Posterior cingulate gyrus (tissue), 11 donors: Measurements from ENCODE around the gene SORT1.
"Not testable (repeated sequence)": the region's sequence is repeated elsewhere in the genome, so short reads cannot be mapped to it uniquely, and the experiment has no call there.

Source experiments
- DNase-seq, 10 donors: peaks; one replicate each; pipeline versions ENCODE4 v3.0.0 to v3.0.0-alpha.2; 2020 to 2021; ENCODE audit warnings: mixed read lengths in 3 of 10
- intact Hi-C: fragments of 100-400 bp; cut with DNase I; formaldehyde crosslinking; loops from one replicate; pipeline ENCODE4 v1.15.1; 2023

Gene SORT1

DNA sequence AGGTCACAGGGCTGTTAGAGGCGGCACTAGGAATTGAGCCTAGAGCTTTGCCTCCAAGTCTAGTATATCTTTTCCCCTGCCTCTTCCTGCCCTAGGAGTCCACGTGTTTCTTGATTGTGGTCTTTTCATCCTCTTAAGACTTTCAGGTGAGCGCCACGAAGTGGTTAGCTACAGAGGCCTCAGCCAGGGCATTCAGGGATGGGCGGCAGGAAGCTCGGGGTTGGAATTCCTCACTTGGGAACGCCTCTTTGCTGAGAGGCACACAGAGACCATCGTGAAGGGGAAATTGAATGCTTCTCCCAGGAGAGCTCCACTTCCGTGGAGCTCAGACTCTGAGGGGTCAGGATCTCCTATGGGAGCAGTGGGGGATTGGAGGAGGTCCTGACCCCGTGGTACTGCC, 91.7 kb downstream of the SORT1 start:
- intact Hi-C loops: loop anchor here (2.0 kb wide), 1 partner anchor 23 kb away; the partner anchor contains the start of gene PSRC1
- DNase-seq: not testable (repeated sequence)

DNA sequence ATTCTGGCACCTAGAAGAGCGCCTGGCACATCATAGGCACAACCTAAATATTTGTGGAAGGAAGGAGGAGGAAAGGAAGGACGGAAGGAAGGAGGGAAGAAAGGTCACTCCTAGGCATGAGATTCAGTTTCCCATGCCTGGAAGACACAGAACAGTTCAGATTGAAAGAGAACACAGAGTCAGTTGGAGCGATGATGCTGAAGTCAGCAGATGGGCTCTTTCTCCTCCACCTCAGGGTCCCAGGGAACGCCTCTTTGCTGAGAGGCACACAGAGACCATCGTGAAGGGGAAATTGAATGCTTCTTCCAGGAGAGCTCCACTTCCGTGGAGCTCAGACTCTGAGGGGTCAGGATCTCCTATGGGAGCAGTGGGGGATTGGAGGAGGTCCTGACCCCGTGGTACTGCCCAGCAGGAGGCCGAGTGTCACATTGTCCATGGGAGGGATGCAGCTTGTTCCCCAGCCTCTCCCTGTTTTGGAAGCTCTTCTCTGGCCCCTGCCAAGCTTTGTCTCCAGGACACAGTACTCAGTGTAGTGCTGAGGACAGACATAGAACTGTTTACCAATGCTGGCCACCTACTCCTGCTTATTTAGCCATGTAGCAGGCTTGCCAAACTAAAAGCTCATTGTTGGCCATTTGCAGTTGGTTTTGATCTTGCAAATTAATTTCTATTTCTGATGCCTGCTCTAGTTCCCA, 93.3 kb downstream of the SORT1 start:
- peak; percentile 69 to 97 (median 82) for DNase-seq
- intact Hi-C loops: loop anchor here (2.0 kb wide), 1 partner anchor 22 kb away; the partner anchor contains the start of gene PSRC1

DNA sequence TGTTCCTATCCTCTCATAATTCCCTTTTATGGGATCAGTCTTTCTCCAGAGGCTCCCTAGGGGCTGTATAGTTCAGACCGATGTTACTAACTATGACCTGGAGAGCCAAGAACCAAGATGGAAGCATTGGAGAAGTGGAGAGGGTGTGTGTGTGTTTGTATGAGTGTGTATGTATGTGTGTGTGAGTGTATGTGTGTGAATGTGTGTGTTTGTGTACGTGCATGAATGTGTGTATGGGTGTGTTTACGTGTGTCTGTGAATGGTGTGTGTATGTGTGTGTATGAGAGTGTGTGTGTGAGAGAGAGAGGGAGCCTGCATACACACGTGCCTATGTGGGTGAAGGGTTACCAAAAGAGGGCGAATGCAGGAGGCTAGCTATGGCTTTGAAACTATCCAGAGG, 95.8 kb downstream of the SORT1 start:
- DNase-seq: no peak
- intact Hi-C loops: no loop called here

DNA sequence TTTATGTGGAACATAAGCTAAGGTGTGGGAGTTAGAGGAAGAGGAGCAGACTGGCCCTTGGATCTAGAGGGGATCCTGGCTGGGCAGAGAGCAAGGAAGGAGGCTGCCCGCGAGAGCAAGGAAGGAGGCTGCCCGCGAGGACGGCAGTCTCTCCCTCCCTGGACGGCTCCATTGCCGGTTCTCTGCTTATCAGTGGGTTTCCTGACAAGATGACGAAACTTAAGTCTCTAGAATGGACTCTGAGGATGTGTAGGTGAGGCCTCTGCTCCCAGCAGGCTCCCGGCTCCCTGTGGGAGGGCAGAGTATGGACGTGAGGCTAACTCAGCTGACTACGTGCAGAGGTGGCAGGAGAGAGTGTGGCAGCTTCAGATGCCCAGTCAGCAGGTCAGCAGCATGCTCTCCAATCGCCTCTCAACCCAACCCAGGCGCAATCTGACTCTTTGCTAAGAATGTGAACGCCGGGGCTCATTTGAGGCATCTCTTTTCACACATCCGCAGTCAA, 97.0 kb downstream of the SORT1 start:
- DNase-seq: no peak
- intact Hi-C loops: no loop called here

DNA sequence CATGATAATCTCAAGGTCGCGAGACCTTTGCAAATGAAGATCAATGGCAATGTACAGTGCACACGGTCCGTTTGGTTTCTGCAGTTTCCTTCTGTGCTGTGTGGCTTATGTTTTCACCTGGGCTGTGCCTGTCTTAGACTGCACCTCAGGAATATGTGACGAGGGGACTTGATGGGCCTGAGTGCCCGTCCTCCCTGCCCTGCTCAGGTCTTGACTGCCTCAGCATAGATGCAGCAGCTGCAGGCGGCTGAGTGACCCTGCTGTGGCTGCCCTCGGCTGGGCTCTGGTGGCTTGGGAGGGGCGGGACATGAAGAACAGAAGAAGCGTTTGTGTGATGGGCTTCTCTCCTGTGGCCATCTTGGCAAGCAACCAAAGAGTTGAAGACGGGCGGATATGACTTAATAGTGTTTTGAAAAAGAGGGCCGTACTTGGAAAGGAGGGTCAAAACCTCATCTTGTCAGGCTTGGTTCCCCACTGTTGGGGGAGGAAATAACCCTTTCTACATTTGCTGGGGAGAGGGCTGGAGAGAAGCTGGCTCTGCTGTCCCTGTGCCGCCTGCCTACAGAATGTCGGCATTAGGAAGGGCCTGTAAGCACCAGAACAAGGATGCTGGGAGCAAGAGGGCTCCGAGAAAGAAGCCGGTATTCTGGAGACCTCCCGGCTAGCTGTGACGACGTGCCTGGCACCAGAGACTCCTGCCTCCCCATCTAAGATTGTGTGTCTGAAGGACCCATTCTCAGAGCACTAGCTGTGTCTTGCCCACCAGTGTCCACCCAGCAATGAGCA, 98.0 kb downstream of the SORT1 start:
- peak; percentile 74 to 98 (median 87) for DNase-seq

DNA sequence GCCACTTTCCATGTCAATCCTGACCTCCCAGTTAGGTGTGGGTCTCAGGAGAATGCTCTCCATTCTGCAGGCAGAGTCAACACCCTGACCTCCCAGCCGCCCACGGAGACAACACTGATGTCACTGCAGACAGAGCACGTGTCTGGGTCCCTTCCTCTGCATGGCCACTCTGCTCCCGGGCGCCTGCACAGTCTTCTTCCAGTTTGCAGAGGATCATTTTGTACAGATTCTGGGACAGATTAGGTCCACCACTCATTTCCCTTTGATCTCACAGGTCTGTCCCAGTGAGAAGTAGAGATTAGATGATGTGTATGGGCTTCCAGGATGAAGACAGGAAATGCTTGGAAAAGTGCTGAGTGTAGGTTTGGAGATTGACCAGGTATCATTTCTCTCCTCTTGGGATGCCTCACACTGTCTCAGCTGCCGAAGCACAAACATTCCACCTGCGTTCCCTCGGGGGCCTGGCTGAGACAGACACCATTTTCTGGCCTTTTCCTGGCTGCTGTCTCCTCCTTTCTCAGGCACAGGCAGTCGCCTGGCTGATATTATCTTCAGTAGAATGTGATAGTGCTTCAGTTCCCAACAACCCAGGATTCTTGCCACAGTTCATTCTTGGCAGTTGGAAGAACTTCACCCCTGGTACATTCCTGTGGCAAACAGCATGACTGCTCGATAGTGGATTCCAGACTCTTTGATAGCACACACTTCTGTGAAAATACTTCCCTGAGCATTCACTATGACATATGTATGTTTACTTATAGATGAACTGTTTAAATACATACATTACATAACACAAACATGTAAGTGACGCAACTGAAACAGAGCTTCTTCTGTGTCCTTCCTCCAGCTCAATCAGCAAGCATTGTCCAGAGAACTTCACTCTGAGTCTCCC, 98.8 kb downstream of the SORT1 start:
- intact Hi-C loops: no loop called here
- DNase-seq: peak in 7 of 10 donors; percentile 62 to 96 (median 76)

More for the DNA sequence above, 98.0 kb downstream of the SORT1 start:
- intact Hi-C loops: no loop called here

DNA sequence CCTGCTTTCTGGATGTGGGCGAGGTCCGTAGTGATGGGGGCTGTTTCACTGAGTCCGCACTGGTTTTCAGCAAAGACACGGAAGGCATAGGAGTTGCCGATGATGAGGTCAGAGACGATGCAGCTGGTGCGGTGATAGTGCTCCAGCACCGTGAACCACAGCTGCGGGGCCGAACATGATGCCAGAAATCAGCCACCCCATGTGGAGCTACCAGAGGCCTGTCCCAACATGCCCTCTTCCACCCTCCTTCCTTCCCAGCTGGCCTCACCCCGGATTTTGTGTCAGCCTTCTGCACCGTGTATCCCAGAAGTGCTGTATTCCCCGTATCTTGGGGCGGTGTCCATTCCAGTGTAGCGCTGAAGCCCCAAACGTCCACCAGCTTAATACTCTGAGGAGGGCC, 100.9 kb downstream of the SORT1 start:
- intact Hi-C loops: no loop called here

DNA sequence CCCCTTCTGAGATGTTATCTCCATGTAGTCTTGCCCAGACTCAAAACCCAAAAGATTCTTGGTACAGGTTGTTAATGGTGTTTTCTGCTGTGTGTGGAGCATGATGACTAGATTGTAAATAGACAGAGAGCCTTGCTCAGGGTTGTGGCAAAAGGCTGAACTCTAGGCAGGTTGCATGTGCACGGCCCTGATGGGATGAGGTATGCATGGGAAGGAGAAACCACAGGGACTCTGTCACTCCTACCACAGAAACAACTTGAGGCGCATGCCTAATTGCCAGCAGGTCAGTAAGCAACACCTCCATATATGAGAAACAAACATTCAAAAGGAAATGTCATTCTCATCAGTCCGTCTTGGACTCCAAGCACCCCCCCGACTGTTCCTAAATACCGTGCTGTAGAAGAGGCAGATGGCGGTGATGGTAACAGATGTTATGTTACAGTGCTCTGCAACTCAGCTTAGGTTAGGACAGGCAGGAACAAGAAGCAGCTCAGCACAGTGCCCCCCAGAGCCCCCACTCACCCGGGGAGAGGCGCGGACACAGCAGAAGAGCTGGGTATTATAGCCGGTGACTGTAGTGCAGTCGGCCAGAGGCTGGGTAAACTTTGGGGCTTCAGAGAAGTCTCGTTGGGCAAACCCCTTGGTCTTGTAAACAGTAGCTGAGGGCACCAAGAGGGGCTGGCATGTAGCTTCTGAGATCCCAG, 101.9 kb downstream of the SORT1 start:
- intact Hi-C loops: no loop called here
- no peak for DNase-seq

More for the DNA sequence above, 100.9 kb downstream of the SORT1 start:
- DNase-seq: no peak

DNA sequence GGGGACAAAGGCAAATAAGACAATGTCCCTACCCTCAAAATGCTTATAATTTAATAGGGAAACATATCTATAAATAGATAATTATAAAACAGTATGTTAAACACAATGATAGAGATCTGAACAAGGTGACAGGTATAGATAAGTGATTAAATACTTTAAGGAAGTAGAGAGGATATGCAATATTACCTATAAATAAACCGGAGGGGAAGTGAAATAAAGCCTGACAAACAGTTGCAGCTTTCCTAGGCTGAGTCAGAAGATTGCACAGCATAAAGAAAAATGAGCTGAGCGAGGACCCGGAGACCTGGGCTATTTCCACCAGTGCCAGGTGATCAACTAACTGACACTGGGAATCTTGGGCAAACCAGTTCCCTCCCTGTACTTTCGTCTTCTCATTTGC, 103.2 kb downstream of the SORT1 start:
- intact Hi-C loops: no loop called here

DNA sequence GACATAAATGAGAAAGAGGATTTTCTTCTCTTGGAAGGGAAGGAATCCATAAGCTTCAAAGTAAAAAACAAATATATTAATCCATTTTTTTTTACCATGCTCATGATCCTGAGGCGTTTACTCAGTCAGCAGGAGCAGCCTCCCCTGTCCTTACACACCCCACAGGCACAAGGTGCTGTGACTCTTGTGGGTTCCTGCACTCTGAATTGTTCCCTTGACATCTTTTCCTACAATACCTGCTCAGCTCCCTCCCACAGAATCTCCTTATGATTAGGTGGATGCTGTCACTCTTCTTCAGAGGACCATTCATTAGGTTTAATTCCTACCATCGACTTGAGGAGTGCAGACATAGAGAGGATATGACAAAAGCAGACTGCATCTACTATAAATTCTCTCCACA, 104.7 kb downstream of the SORT1 start:
- intact Hi-C loops: no loop called here
- no peak for DNase-seq

More for the DNA sequence above, 103.2 kb downstream of the SORT1 start:
- no peak for DNase-seq

DNA sequence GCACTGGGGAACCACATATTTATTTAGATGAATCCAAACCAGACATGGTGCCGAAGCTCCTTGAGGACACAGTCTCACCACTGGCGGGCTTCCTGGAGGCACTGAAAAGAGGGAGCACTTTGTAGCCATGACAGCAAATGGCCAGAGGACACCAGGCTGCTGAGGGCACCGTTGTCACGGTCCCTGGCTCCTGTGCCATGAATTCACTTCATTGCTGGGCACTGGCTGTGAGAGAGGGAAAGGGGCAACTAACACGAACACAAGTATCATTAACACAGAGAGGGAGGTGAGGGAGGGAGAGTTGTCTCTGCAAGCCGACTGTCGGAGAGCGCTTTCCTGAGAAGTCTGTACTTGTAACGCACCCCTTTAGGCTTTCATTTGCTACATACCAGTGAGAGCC, 105.4 kb downstream of the SORT1 start:
- intact Hi-C loops: no loop called here
- DNase-seq: peak in 1 of 10 donors; percentile 13

DNA sequence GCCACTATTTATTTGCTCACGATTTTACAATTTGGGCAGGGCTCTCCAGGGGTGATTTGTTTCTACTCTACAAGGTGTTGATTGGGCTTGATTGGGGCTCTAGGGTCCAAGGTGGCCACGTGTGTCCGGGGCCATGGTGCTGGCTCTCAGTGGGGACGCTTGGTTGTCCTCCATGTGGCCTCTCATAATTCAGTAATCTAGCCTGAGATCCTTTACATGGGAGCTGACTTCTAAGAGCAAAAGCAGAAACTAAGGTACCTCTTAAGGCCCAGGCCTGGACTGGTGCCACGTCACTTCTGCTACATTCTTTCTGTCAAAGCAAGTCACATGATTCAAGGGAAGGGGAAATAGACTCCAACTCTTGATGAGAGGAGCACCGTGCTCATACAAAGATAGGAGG, 106.7 kb downstream of the SORT1 start:
- DNase-seq: peak in 1 of 10 donors; percentile 14
- intact Hi-C loops: no loop called here

DNA sequence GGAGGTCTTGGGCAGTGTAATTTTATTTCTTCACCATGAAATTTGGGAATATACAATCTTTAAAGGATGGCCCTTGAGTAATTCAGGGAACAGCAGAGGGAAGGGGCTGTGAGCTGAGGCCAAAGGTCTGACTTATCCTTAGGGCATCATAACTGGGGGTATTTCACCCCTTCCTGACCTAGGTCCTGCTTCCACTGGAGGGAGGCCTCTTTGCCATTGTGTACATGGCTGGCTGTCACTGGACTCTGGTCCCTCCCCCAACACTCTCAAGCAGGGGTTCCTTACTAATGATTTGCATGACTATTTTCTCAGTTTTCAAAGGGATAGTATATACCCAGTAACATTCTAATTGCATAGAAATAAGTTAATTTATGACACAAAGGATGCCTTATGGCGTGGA, 107.6 kb downstream of the SORT1 start:
- DNase-seq: peak in 1 of 10 donors; percentile 2
- intact Hi-C loops: no loop called here

DNA sequence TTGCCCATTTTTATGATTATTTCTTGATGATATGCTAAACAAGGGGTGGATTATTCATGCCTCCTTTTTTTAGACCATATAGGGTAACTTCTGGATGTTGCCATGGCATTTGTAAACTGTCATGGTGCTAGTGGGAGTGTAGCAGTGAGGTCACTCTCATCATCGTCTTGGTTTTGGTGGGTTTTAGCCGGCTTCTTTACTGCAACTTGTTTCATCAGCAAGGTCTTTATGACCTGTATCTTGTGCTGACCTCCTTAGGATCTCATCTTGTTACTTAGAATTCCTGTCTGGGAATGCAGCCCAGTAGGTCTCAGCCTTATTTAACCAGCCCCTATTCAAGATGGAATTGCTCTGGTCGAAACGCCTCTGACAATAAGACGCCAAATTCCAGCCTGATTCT, 111.0 kb downstream of the SORT1 start:
- intact Hi-C loops, DNase-seq: not testable (repeated sequence)

DNA sequence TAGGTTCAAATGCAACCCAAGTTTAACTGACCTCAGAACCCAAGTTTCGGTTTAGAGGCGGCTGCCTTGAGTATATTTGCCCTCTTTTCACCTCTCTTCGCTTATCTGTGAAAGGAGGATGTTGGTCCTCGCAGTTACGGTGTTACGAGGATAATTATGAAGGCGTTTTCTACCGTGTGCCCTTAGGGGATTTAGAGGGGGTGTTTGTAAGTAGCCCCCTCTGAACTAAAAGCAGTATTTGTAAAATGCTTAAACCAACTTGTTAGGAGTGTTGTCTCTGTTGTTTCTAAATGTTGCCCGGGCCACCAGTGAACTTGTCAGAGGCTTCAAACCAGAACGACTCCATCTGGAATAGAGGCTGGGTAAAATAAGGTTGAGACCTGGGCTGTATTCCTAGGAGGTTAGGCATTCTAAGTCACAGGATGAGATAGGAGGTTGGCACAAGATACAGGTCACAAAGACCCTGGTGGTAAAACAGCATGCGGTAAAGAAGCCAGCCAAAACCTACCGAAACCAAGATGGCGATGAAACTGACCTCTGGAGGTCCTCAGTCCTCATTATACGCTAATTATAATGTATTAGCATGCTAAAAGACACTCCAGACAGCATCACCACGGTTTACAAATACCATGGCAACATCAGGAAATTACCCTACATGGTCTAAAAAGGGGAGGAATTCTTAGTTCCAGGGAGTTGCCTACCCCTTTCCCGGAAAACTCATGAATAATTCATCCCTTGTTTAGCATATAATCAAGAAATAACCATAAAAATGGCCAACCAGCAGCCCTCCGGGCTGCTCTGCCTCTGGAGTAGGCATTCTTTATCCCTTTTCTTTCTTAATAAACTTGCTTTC, 113.7 kb downstream of the SORT1 start:
- DNase-seq: peak in 1 of 10 donors; percentile 7
- intact Hi-C loops: loop anchor here (1.0 to 2.0 kb wide), 2 partner anchors 21 to 115 kb away; no protein-coding TSS in a partner anchor

DNA sequence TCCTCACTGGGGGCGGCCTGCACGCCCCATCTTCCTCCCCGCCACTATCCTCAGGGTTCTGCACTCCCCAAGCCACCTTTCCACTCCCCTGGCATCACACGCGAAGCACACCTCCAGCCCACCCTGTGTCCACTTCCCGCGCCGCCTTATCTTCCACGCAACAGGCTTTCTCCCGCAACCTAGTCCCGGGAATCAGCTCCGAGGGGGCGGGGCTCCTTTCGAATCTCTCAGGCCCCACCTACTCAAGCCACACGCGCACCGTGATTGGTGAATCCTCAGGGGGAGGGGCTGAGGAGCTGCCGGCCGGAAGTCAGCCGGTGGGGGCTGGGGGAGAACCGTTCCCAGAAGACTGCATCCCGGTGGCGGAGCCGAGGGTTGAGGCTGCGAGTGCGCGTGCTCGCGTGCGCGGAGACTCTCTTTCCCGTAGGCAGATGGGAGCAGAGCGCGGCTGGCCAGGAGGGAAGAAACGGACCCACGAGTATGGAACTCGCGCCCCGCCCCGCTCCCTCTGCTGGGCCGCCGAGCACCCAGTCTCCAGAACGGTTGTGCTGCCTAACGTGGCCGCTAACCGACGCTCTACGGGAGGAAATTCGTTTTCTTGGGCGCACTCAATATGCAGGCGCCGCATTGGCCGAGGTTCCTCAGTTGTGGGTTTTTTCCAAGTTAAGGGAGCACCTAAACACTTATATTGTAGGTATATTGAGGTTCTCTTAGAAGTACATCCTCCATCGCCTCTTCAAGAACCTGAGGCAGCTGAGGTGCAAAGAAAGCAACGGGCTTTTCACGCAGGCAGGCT, 114.6 kb downstream of the SORT1 start, which contains the start of gene PSRC1:
PSRC1 (minus strand) TSS at position 194 of the 796 bp plus-strand sequence.
- DNase-seq: peak; percentile 97 to 100 (median 99)
- intact Hi-C loops: loop anchor here (1.0 to 2.0 kb wide), 2 partner anchors 22 to 116 kb away; no protein-coding TSS in a partner anchor

DNA sequence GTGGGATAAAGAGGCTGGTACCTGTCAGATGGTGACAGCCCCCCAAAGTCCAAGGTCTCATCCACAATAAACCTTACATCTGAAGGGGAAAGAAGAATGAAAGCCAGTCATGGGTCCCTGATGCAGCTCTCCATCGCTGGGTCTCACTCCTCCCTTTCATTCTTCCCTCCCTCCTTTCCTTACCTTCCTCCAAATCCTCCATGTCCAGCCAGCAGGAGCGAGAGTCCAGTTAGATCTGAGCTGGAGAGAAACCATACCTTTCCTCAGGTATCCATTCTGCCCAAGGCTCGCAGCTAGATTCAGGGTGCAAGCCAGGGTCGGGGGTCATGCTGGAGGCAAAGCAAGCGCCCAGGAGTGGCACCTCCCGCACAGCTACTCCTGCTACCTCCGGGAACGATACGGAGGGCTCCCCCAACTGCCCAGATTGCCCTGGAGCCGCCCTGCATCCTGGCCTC, 115.2 kb downstream of the SORT1 start:
- intact Hi-C loops: loop anchor here (2.0 kb wide), 1 partner anchor 22 kb away; no protein-coding TSS in a partner anchor
- DNase-seq: no peak
